ENCODE measurements around the gene PGC. TPM values are rescaled to one million over a fixed set of nuclear protein-coding genes. Genes with fewer than 3 reads are reported as not detected.

The PGC gene
- total and polyA plus RNA-seq, 9 of the 15 experiments (the other 6 are each of a cell fraction or from before 2014, with no cell fraction given) = 0.17 to 0.40 TPM; not detected in 7

DNA sequence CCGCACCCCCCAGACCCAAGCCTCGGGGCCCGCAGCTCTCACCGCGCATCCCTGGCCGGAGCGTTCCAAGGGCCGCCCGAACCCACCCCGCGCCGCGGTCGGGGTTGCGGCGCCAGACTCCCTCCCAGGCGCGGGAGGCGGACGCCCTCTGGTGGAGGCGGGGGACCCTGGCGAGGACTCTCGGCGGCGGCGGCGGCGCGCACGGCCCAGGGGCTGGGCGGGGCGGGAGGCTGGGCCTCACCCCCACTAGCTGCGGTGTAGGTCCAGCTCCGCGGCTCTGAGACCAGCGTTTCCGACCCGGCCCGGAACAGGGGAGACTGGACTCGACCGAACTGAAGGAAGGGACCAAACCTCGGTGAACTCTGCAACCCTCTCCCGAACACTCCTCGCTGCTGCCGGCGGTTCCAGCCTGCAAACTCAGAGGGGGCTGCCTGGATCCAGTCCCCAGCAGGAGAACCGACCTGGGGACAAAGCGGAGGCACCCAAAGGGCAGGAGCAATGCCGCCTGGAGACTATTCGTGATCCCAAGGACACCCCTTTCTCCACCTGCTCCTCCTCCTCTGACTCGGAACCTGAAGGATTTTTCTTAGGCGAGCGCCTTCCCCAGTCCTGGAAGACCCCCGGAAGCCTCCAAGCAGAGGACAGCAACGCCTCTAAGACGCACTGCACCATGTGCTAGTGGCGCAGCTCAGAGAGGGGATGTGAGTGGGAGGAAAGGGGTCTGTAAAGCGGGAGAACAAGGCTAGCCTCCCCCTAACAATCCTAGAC lies 39.4 kb upstream of the PGC start (continued):
- TF ChIP-seq MTA3 (IDR thresholded peaks at IDR 0.05; ENCODE audit: borderline replicate concordance) (0 out of 2 replicates have a peak, but pooled peaks have one; percentile 26), SMAD4 (CRISPR knock-in tag; conservative IDR thresholded peaks at IDR 0.05) (peak; percentile 90), ETV1 (tag; conservative IDR thresholded peaks at IDR 0.05; ENCODE audit: low read depth) (0 out of 2 replicates have a peak, but pooled peaks have one; percentile 4), ZBTB7A (IDR thresholded peaks at IDR 0.05; ENCODE audit: borderline replicate concordance, control insufficient read depth, low read depth, low read length) (peak; percentile 92), HMG20B (CRISPR knock-in tag; IDR thresholded peaks at IDR 0.05) (no peak), TAF1 (IDR thresholded peaks at IDR 0.05; ENCODE audit: control insufficient read depth, extremely low read depth, insufficient read depth, low read length, severe bottlenecking) (peak; percentile 35), JUN (IDR thresholded peaks at IDR 0.05; ENCODE audit: borderline replicate concordance, low read depth, low read length) (no peak), JUN (CRISPR knock-in tag; IDR thresholded peaks at IDR 0.05; ENCODE audit: borderline replicate concordance) (0 out of 2 replicates have a peak, but pooled peaks have one; percentile 4), PURB (CRISPR knock-in tag; IDR thresholded peaks at IDR 0.05; ENCODE audit: low read depth) (no peak), ZNF197 (CRISPR knock-in tag; IDR thresholded peaks at IDR 0.05; ENCODE audit: low read depth) (0 out of 2 replicates have a peak, but pooled peaks have one; percentile 43), POLR2AphosphoS5 (IDR thresholded peaks at IDR 0.05; ENCODE audit: control insufficient read depth, insufficient read depth, low read depth, low read length) (peak; percentile 24; the same call in 1 of the 2 replicates), NONO (IDR thresholded peaks at IDR 0.05; ENCODE audit: low read depth in 2 of 2, low read length in 1 of 2) (peak in 1 of 2 experiments; percentile 92; a peak in 2 of 4 replicates), NR2C2 (CRISPR knock-in tag; IDR thresholded peaks at IDR 0.05) (peak; percentile 74), NR2C2 (tag; IDR thresholded peaks at IDR 0.05) (no peak)
- TF ChIP-seq, protein P1, sequence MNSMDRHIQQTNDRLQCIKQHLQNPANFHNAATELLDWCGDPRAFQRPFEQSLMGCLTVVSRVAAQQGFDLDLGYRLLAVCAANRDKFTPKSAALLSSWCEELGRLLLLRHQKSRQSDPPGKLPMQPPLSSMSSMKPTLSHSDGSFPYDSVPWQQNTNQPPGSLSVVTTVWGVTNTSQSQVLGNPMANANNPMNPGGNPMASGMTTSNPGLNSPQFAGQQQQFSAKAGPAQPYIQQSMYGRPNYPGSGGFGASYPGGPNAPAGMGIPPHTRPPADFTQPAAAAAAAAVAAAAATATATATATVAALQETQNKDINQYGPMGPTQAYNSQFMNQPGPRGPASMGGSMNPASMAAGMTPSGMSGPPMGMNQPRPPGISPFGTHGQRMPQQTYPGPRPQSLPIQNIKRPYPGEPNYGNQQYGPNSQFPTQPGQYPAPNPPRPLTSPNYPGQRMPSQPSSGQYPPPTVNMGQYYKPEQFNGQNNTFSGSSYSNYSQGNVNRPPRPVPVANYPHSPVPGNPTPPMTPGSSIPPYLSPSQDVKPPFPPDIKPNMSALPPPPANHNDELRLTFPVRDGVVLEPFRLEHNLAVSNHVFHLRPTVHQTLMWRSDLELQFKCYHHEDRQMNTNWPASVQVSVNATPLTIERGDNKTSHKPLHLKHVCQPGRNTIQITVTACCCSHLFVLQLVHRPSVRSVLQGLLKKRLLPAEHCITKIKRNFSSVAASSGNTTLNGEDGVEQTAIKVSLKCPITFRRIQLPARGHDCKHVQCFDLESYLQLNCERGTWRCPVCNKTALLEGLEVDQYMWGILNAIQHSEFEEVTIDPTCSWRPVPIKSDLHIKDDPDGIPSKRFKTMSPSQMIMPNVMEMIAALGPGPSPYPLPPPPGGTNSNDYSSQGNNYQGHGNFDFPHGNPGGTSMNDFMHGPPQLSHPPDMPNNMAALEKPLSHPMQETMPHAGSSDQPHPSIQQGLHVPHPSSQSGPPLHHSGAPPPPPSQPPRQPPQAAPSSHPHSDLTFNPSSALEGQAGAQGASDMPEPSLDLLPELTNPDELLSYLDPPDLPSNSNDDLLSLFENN (IDR thresholded peaks at IDR 0.05; ENCODE audit: low read depth in 2 of 2, low read length in 2 of 2) = no peak
- TF ChIP-seq, protein P2, sequence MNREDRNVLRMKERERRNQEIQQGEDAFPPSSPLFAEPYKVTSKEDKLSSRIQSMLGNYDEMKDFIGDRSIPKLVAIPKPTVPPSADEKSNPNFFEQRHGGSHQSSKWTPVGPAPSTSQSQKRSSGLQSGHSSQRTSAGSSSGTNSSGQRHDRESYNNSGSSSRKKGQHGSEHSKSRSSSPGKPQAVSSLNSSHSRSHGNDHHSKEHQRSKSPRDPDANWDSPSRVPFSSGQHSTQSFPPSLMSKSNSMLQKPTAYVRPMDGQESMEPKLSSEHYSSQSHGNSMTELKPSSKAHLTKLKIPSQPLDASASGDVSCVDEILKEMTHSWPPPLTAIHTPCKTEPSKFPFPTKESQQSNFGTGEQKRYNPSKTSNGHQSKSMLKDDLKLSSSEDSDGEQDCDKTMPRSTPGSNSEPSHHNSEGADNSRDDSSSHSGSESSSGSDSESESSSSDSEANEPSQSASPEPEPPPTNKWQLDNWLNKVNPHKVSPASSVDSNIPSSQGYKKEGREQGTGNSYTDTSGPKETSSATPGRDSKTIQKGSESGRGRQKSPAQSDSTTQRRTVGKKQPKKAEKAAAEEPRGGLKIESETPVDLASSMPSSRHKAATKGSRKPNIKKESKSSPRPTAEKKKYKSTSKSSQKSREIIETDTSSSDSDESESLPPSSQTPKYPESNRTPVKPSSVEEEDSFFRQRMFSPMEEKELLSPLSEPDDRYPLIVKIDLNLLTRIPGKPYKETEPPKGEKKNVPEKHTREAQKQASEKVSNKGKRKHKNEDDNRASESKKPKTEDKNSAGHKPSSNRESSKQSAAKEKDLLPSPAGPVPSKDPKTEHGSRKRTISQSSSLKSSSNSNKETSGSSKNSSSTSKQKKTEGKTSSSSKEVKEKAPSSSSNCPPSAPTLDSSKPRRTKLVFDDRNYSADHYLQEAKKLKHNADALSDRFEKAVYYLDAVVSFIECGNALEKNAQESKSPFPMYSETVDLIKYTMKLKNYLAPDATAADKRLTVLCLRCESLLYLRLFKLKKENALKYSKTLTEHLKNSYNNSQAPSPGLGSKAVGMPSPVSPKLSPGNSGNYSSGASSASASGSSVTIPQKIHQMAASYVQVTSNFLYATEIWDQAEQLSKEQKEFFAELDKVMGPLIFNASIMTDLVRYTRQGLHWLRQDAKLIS (CRISPR knock-in tag; IDR thresholded peaks at IDR 0.05) = no peak
- TF ChIP-seq, protein P3, sequence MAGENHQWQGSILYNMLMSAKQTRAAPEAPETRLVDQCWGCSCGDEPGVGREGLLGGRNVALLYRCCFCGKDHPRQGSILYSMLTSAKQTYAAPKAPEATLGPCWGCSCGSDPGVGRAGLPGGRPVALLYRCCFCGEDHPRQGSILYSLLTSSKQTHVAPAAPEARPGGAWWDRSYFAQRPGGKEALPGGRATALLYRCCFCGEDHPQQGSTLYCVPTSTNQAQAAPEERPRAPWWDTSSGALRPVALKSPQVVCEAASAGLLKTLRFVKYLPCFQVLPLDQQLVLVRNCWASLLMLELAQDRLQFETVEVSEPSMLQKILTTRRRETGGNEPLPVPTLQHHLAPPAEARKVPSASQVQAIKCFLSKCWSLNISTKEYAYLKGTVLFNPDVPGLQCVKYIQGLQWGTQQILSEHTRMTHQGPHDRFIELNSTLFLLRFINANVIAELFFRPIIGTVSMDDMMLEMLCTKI (IDR thresholded peaks at IDR 0.05; ENCODE audit: partially characterized antibody) = no peak
